HuH-7.5 (cell line): ENCODE results near the gene F8A3.
"Not testable (repeated sequence)": the region's sequence is repeated elsewhere in the genome, so short reads cannot be mapped to it uniquely, and the experiment has no call there.

ENCODE experiments used
- DNase-seq: peaks from one replicate; pipeline ENCODE4 v3.0.0; 2011; ENCODE audit warnings: low spot score

The F8A3 gene

DNA sequence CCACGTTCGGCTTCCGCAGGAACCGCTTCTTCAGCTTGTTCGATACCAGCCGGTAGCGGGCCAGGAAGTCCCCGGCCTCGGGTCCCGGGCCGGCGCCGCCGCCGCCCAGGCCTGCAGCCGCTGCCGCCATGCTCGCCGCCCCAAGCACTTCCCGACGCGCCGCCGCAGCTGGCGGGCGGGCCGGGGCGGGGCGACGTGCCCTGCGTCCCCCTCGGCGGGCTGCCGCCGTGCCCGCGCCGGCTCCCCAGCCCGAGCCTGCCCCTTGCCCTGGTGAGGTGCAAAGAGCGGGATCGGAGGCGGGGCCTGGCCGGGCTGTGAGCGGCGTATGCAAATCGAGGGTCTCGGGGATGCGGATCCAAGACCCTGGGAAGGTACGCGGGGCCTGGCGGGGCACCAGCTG, at the start of gene F8A3:
TSS of gene F8A3 (minus strand) at position 150 of the 400 bp plus-strand sequence. CDS start at position 130, 20 bp downstream.
- not testable (repeated sequence) for DNase-seq

DNA sequence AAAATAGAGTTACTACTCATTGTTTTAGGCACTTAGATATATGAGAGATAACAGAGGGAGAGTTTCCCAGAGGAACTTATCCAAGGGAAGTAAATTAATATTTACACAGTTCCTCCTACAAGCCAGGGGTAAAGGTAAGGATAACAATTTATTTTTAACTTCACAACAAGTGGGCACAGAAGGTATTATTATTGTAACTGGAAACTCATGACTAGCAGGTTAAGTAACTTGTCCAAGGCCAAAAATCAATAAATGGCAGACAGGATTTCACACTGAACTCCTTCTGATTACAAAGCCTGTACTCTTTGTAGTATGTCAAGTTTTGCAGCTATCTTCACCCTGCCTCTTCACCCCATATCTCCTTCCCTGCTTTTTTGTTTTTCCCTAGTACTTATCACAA, 46.9 kb upstream of the F8A3 start:
- DNase-seq = no peak

DNA sequence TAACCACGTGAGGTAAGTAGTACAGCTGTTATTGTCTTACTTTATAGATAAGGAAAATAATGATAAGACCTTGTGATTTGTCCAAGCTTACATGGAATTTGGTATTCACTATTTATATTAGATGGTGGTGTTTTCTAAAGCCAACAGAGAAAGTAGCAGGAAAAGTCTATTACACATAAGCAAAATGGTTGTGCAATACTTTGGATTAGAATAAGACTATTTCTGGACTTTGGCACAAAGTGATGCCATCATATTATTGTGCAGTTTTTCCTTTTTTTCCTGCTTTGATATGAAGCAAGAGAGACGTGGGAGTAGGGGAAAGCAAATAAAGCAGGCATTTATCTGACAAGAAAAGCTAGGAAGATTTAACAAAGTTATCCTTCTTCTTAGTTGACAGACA, 36.7 kb upstream of the F8A3 start:
- DNase-seq = not testable (repeated sequence)

DNA sequence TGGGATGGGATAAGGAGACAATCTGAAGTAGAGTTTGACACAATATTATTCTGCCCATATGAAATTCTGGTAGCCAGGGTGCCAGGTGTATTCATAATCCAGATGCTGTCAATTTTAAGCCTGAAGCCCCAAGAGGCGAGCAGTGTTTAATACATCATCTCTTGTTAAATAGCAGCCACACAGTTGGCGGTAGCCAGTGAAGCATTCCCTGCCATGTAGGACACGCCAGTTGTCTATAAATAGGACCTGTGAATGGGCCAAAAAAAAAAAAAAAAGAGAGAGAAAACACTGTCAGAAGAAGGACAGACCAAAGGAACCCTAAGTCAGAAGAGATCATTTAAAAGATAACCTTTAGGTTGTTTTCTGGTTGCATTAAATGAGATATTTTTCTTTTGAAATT, 33.0 kb upstream of the F8A3 start:
- DNase-seq = not testable (repeated sequence)

DNA sequence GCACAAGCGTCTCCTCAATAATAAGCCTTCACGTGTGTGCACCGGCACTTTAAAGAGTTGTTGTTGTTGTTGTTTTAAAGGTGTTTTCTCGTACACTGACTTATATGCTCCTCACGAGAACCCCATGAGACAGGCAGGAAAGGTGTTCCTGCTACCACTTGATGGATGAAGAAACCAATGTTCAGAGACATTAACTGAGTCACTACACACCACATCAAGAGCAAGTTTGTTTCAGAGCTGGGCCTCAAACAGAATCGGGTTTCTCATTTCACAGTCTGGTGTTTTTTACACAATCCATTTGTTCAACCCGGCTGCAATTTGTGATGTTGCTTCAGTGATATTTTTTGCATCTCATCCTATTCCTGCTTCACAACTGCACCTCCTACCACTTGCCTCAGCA, 18.7 kb upstream of the F8A3 start:
- not testable (repeated sequence) for DNase-seq

DNA sequence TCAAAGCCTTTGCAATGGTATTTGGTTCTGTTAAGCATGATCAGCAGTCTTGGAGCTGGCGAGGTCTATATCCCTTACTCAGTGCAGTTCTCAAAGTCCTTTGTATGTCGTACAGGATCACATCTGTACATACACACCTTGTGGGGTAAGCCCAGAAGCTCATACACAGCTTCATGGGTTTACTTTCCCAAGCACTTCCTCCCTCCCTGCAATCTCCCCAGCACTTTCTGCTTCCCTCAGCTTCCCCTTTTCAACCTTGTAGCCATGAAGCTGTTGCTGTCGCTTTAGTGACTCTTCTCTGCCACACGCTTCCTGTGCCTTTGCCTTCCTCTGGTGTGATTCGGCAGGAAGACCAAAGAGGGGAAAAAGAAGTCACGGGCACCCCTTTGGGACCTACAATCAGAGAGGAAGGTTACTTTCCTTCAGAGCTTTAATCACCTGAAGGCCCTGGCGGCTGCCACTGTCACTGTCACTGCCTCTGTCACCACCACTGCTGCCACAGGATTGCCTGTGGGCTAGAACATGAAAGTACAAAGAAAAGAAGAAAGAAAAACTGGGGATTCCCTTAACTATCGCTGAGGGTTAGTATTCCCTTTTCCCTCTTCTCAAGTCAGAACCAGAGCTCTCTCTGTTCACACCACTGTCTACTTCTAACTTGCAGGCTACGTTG, 8.0 kb upstream of the F8A3 start:
- not testable (repeated sequence) for DNase-seq

DNA sequence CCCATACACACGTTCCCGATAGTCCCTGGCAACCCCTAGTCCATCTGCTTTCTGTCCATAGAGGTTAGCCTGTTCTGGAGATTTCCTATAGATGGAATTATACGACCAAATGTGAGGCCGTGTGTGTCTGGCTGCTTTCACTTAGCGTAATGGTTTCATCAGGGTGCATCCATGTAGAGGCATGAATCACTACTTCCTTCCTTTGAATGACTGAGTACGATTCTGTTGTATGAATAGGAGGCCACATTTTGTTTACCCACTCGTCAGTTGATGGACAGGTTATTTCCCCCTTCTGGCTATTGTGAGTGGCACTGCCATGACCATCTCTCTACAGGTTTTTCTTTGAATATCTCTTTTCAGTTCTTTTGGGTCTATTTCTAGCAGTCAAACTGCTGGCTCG, 2.1 kb upstream of the F8A3 start:
- DNase-seq = not testable (repeated sequence)

DNA sequence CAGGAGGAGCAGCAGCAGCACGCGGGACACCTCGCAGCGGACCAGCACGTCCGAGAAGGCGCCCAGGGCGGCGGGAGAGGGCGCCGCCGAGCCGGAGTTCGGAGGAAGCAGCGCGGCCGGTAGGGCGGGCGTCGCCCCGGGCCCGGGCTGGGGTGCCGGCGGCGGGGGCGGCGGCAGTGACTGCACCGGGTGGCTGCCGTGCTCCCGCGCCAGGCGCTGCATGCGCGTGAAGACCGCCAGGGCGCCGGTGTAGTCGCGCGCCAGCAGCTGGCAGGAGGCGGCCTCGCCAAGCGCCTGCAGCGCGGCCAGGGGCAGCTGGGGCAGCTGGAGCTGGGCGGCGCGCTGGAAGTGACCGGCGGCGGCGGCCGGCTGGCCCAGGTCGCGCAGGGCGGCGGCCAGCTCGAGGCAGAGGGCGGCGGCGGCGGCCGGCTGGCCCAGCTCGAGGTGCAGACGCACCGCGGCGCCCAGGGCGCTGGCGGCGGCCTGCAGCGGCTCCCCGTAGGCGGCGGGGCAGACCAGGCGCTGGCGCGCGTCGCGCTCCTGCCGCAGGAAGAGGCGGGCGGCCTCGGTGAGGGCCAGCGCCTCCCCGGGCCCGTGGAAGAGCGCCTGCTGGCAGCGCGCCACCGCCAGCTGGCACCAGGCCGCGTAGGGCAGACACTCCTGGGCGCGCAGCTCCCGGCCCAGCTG, 516 bp downstream of the F8A3 start:
- DNase-seq = not testable (repeated sequence)

DNA sequence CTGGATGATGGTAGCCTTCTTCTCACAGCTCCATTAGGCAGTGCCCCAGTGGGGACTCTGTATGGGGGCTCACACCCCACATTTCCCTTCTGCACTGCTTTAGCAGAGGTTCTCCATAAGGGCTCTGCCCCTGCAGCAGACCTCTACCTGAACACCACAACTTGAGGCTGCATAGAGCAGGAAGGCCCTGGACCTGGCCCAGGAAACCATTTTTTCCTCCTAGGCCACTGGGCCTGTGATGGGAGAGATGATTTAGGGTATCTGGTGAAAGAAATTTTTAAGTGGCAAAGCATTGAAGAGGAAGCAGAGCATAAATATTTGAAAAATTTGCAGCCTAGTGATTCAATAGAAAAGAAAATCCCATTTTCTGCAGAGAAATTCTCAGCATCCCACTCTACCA, 17.3 kb downstream of the F8A3 start:
- no peak for DNase-seq

DNA sequence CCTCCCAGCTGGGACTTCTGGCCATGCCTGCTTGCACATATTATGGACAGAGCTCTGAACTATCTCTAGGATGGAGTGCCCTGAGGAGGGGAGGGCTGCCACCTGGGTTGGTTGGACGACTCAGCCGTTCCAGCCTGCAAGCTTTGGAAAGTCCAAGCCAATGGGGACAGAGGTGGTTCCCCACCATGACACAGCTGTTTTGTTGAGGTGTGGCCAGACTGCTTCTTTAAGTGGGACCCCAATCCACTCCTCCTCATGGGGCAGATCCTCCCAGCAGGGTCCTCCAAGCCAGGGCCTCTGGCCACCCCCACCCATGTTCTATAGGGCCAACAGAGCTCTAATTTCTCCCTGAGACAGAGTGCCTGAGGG, 22.7 kb downstream of the F8A3 start:
- no peak for DNase-seq

DNA sequence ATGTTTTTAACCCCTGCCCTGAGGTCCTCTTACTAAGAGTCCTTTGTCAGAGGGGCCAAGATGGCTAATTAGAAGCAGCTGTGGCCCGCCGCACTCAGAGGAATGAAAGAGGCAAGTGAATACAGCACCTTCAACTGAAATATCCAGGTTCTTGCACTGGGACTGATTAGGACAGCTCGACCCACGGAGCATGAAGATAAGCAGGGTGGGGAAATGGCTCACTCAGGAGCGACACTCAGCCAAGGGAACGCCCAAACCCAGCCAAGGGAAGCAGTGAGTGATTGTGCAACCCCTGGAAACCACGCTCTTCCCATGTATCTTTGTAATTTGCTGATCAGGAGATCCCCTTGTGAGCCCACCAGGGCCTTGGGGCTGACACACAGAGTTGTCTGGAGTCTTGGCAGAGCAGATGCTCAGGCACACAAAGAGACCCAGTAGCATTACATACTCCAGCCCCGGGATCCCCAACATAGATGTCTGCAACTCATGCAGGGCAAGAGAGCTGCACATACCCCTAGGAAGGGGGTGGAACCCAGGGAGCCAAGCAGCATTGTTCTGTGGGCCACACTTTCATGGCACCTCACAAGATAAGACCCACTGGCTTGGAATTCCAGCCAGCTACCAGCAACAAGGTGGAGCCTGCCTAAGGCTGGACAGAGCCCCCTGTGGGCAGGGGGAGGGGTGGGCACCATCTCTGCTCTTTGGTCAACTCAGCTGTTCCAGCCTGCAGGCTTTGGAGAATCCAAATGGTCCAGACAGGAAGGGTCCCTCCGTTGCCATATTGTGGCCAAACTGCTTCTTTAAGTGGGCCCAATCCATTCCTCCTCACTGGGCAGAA, 23.3 kb downstream of the F8A3 start:
- no peak for DNase-seq

DNA sequence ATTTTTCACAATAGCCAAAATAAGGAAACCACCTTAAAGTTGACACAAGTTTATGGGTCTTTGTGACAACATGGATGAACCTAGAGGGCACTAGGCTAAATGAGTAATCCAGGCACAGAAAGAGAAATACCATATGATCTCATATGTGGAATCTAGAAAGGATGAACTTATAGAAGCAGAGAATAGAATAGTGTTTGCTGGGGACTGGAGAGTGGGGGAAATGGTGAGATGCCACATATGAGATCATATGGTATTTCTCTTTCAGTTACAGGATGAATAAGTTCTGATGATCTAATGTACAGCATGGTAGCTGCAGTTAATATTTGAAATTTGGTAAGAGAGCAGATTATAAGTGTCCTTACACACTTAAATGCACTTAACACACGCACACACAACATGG, 40.7 kb downstream of the F8A3 start:
- DNase-seq = no peak
